CD4-positive, alpha-beta T cell (primary cell): ENCODE measurements around the gene GLIS1. TPM values are rescaled to one million over a fixed set of nuclear protein-coding genes. Genes with fewer than 3 reads are reported as not detected.

Experiments
- ATAC-seq: fragments of 200-7000 bp; cut with Tn5 transposase; one replicate; pipeline ENCODE4 v1.10.0; 2022; ENCODE audit warnings: mild to moderate bottlenecking; ENCODE audit not compliant: poor library complexity
- CTCF ChIA-PET: fragments of 350-600 bp; sonication (Branson Sonifier 250); formaldehyde crosslinking; loops from one replicate; lab custom pipeline; 2021; ENCODE audit warnings: antibody characterized with exemption, inconsistent platforms; lab: Charles Lee
- POLR2A ChIA-PET: fragments of 350-600 bp; sonication (Branson Sonifier 250); formaldehyde crosslinking; loops from one replicate; lab custom pipeline; 2021; ENCODE audit warnings: antibody characterized with exemption, inconsistent platforms; lab: Charles Lee
- DNase-seq, 14 experiments: peaks; one replicate each; pipeline ENCODE4 v3.0.0-alpha.2; 2013 to 2020; ENCODE audit warnings: mixed read lengths in 2 of 14
- H3K27ac ChIP-seq, 2 donors: one replicate each; pipeline versions ENCODE4 v1.5.1 to v1.7.0; 2013; ENCODE audit warnings: low read length in 2 of 2, low read depth in 1 of 2, mild to moderate bottlenecking in 1 of 2
- H3K27me3 ChIP-seq, 2 experiments: 1 replicate in 1 of 2; 2 replicates in 1 of 2; pipeline versions ENCODE4 v1.6.1 to v1.7.0; 2013; ENCODE audit warnings: low read length in 2 of 2, control low read depth in 1 of 2, mild to moderate bottlenecking in 1 of 2, moderate library complexity in 1 of 2; ENCODE audit not compliant: insufficient read depth in 2 of 2, control insufficient read depth in 1 of 2
- H3K36me3 ChIP-seq: one replicate; pipeline ENCODE4 v1.6.1; 2013; ENCODE audit warnings: low read length, control low read depth; ENCODE audit not compliant: insufficient read depth
- H3K4me1 ChIP-seq: one replicate; pipeline ENCODE4 v1.6.1; 2013; ENCODE audit warnings: low read length, control low read depth; ENCODE audit not compliant: insufficient read depth
- H3K4me3 ChIP-seq: one replicate; pipeline ENCODE4 v1.5.1; 2013; ENCODE audit warnings: mild to moderate bottlenecking, low read length, moderate library complexity
- H3K9me3 ChIP-seq, 2 experiments: 1 replicate in 1 of 2; 2 replicates in 1 of 2; pipeline versions ENCODE4 v1.6.1 to v1.7.0; 2013; ENCODE audit warnings: low read length in 2 of 2, mild to moderate bottlenecking in 2 of 2, control low read depth in 1 of 2, moderate library complexity in 1 of 2; ENCODE audit not compliant: control insufficient read depth in 1 of 2, insufficient read depth in 1 of 2
- H3K27ac Mint-ChIP-seq: one replicate; pipeline ENCODE4 v1.8.0; 2020; ENCODE audit warnings: mixed read lengths
- H3K27me3 Mint-ChIP-seq: one replicate; pipeline ENCODE4 v1.8.0; 2021; ENCODE audit warnings: mixed read lengths
- H3K36me3 Mint-ChIP-seq: one replicate; pipeline ENCODE4 v1.8.0; 2021; ENCODE audit warnings: low read depth, mixed read lengths
- H3K4me1 Mint-ChIP-seq: one replicate; pipeline ENCODE4 v1.8.0; 2021; ENCODE audit warnings: low read depth, mixed read lengths
- H3K4me3 Mint-ChIP-seq: one replicate; pipeline ENCODE4 v1.8.0; 2020; ENCODE audit warnings: mild to moderate bottlenecking, mixed read lengths
- H3K9me3 Mint-ChIP-seq: one replicate; pipeline ENCODE4 v1.8.0; 2020; ENCODE audit warnings: mixed read lengths
- intact Hi-C, 2 experiments: fragments of 100-400 bp; cut with DNase I in 1 of 2; cut with micrococcal nuclease in 1 of 2; formaldehyde crosslinking; loops; one replicate each; pipeline versions ENCODE4 v1.15.1 to v1.9.0; 2023 to 2025; cut with DNase I, micrococcal nuclease
- total RNA-seq, 174 experiments: library from RNA in 2 of 174; stranded (reverse) in 2 of 174; gene quantifications; one replicate each; pipeline ENCODE4 v1.2.3 and lab custom pipeline; 2021 to 2026
- TF ChIP-seq, protein P1 (sequence below): fragments of 200-600 bp; IDR thresholded peaks from one replicate; pipeline ENCODE4 v1.8.0; 2022; ENCODE audit warnings: antibody characterized with exemption, mild to moderate bottlenecking

The GLIS1 gene
- total RNA-seq, 2 experiments from 2014 or later, result not detected

GRCh38 chr1:53688381-53689102 is 50.4 kb downstream of the GLIS1 start:
- CTCF ChIA-PET, result no interaction called here
- no peaks in the 10 kb centered on the region for H3K27me3 ChIP-seq

DNA sequence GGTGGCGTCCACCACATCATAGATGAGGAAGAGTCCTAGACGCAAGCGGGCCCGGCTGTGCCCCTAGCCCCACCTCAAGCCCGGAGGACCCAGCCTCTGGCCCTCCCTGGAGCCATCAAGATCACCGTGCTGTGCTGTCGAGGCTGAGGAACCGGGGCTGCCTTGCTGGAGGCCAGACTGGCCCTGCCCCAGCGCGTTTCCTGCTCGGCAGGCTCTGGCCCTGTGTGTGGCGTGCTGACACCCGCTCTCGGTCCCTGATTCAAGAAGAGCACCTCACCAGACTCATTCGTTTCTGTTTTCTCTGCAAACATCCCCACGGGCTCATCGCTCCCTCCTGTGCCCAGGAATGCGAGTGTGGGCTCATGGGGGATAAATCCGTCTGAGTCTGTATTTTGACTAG is 51.1 kb downstream of the GLIS1 start:
- ChIA-PET CTCF (no interaction called here), POLR2A (no interaction called here)
- H3K27me3 Mint-ChIP-seq, result peaks cover 23% of the 10 kb centered on the region
- Histone ChIP-seq H3K4me1 (no peaks in the 10 kb centered on the region), H3K27ac (no peak overlapping the region), H3K36me3 (no peaks in the 10 kb centered on the region), H3K9me3 (no peaks in the 10 kb centered on the region), H3K27me3 (no peaks in the 10 kb centered on the region), H3K4me3 (no peak overlapping the region)
- H3K27ac Mint-ChIP-seq, result no peak overlapping the region
- ATAC-seq, result no peak
- no peak overlapping the region for H3K4me3 Mint-ChIP-seq
- TF ChIP-seq, protein P1, sequence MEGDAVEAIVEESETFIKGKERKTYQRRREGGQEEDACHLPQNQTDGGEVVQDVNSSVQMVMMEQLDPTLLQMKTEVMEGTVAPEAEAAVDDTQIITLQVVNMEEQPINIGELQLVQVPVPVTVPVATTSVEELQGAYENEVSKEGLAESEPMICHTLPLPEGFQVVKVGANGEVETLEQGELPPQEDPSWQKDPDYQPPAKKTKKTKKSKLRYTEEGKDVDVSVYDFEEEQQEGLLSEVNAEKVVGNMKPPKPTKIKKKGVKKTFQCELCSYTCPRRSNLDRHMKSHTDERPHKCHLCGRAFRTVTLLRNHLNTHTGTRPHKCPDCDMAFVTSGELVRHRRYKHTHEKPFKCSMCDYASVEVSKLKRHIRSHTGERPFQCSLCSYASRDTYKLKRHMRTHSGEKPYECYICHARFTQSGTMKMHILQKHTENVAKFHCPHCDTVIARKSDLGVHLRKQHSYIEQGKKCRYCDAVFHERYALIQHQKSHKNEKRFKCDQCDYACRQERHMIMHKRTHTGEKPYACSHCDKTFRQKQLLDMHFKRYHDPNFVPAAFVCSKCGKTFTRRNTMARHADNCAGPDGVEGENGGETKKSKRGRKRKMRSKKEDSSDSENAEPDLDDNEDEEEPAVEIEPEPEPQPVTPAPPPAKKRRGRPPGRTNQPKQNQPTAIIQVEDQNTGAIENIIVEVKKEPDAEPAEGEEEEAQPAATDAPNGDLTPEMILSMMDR, result no peak
- H3K36me3 Mint-ChIP-seq, result no peaks in the 10 kb centered on the region
- DNase-seq, result no peak
- no peaks in the 10 kb centered on the region for H3K9me3 Mint-ChIP-seq
- no peaks in the 10 kb centered on the region for H3K4me1 Mint-ChIP-seq
- intact Hi-C loops, result no loop called here

More at GRCh38 chr1:53688381-53689102, 50.4 kb downstream of the GLIS1 start:
- H3K9me3 ChIP-seq, result no peaks in the 10 kb centered on the region
- Mint-ChIP-seq H3K27me3 (peaks cover 23% of the 10 kb centered on the region), H3K27ac (no peak overlapping the region), H3K9me3 (no peaks in the 10 kb centered on the region), H3K4me1 (no peaks in the 10 kb centered on the region), H3K36me3 (no peaks in the 10 kb centered on the region), H3K4me3 (no peak overlapping the region)
- POLR2A ChIA-PET, result no interaction called here
- H3K4me3 ChIP-seq, result no peak overlapping the region
- TF ChIP-seq, protein P1, result no peak
- intact Hi-C loops, result no loop called here
- H3K36me3 ChIP-seq, result no peaks in the 10 kb centered on the region
- no peak overlapping the region for H3K27ac ChIP-seq
- no peaks in the 10 kb centered on the region for H3K4me1 ChIP-seq
- DNase-seq (no peak), ATAC-seq (no peak)

GRCh38 chr1:53687426-53687825 is 51.5 kb downstream of the GLIS1 start:
- H3K27ac ChIP-seq, result no peak overlapping the region
- TF ChIP-seq, protein P1, result no peak
- intact Hi-C loops, result no loop called here
- H3K9me3 ChIP-seq, result no peaks in the 10 kb centered on the region
- H3K27me3 Mint-ChIP-seq, result peaks cover 23% of the 10 kb centered on the region
- ChIA-PET CTCF (no interaction called here), POLR2A (no interaction called here)
- DNase-seq (no peak), ATAC-seq (no peak)
- no peak overlapping the region for H3K27ac Mint-ChIP-seq
- H3K4me3 Mint-ChIP-seq, result no peak overlapping the region
- H3K4me3 ChIP-seq, result no peak overlapping the region
- no peaks in the 10 kb centered on the region for H3K36me3 Mint-ChIP-seq
- H3K9me3 Mint-ChIP-seq, result no peaks in the 10 kb centered on the region
- no peaks in the 10 kb centered on the region for H3K4me1 Mint-ChIP-seq
- H3K4me1 ChIP-seq, result no peaks in the 10 kb centered on the region
- H3K27me3 ChIP-seq, result no peaks in the 10 kb centered on the region
- H3K36me3 ChIP-seq, result no peaks in the 10 kb centered on the region
